ENCODE results near the gene TSPAN7.

GRCh38 chrX:38699696-38700095 lies 138.4 kb downstream of the TSPAN7 start:
- TF ChIP-seq CTCF (conservative IDR thresholded peaks at IDR 0.05; ENCODE audit: low read depth, low read length) (no peak), EZH2phosphoT487 (IDR thresholded peaks at IDR 0.05; ENCODE audit: borderline replicate concordance, low read length) (no peak), EZH2 (IDR thresholded peaks at IDR 0.05; ENCODE audit: low read length, unreplicated experiment) (no peak)
